NCI-H1048 (cell line): ENCODE results near the gene TDRD6.
"Not testable (repeated sequence)": the region's sequence is repeated elsewhere in the genome, so short reads cannot be mapped to it uniquely, and the experiment has no call there.

Experiments
- DNase-seq: peaks from one replicate; lab custom pipeline; 2025; lab: John Stamatoyannopoulos, UW

TDRD6 gene

GRCh38 chr6:46744159-46744725 lies 56.6 kb downstream of the TDRD6 start:
- not testable (repeated sequence) for DNase-seq

- no peak for DNase-seq
These were observed 58.3 kb downstream of the TDRD6 start for GRCh38 chr6:46745973-46746372.

GRCh38 chr6:46746696-46747095 lies 59.0 kb downstream of the TDRD6 start, which contains the start of gene ANKRD66:
TSS of gene ANKRD66 (plus strand) at chr6:46746933. CDS start at chr6:46751949, 5,016 bp downstream.
- DNase-seq, result no peak

GRCh38 chr6:46748940-46749503 lies 61.3 kb downstream of the TDRD6 start:
- DNase-seq, result no peak

- no peak for DNase-seq
These were observed 62.0 kb downstream of the TDRD6 start for GRCh38 chr6:46749731-46750130.

GRCh38 chr6:46751658-46752057 lies 64.0 kb downstream of the TDRD6 start:
- no peak for DNase-seq
